GM12878 (cell line): ENCODE measurements around the gene RNF220. TPM values are rescaled to one million over a fixed set of nuclear protein-coding genes. Genes with fewer than 3 reads are reported as not detected.

Experiments
- ATAC-seq: fragments of 200-7000 bp; cut with Tn5 transposase; 3 replicates; pipeline ENCODE4 v1.9.1; 2020; ENCODE audit warnings: mild to moderate bottlenecking, moderate library complexity
- BruUV-seq: library from RNA; stranded (reverse); fragments of 400-500 nt; replicated peaks from 2 replicates; lab custom pipeline; 2021; lab: Mats Ljungman, UMichigan
- CTCF ChIA-PET: fragments of 300-600 bp; sonication (Branson Sonifier 250); formaldehyde crosslinking; extraction: SDS; loops from one replicate; lab custom pipeline; 2021; ENCODE audit warnings: inconsistent platforms; lab: Yijun Ruan, JAX
- POLR2A ChIA-PET: fragments of 350-600 bp; formaldehyde crosslinking; extraction: SDS; loops from one replicate; lab custom pipeline; 2021; ENCODE audit warnings: inconsistent platforms; lab: Charles Lee
- RAD21 ChIA-PET: fragments of 300-600 bp; sonication (Branson Sonifier 250); formaldehyde crosslinking; loops from one replicate; lab custom pipeline; 2023; ENCODE audit warnings: antibody characterized with exemption; ENCODE audit not compliant: unreplicated experiment; lab: Charles Lee
- SMC1A ChIA-PET: fragments of 300-600 bp; sonication (Branson Sonifier 250); formaldehyde crosslinking; loops from one replicate; lab custom pipeline; 2023; ENCODE audit not compliant: unreplicated experiment, uncharacterized antibody; lab: Charles Lee
- DNase-seq: peaks from one replicate; pipeline ENCODE4 v3.0.0-alpha.2; 2011; ENCODE audit warnings: low read depth, low spot score
- FAIRE-seq: peaks from 3 replicates; lab custom pipeline; 2011; peaks lifted over from hg19 to GRCh38; lab: Jason Lieb, UNC
- H2AFZ ChIP-seq: 2 replicates; pipeline ENCODE4 v1.6.0; 2011; ENCODE audit warnings: low read depth, low read length, control low read depth; ENCODE audit not compliant: control insufficient read depth
- H3K27ac ChIP-seq: 2 replicates; pipeline ENCODE4 v1.5.1; 2011; ENCODE audit warnings: control low read depth; ENCODE audit not compliant: control insufficient read depth, insufficient read depth
- H3K27me3 ChIP-seq, 2 experiments: replicated peaks in 1 of 2; 2 replicates each; pipeline versions ENCODE4 v1.6.0 to v1.6.1; 2011; ENCODE audit warnings: low read length in 1 of 2; ENCODE audit not compliant: control insufficient read depth in 2 of 2, insufficient read depth in 2 of 2
- H3K36me3 ChIP-seq, 2 experiments: 2 replicates each; pipeline ENCODE4 v1.5.1; 2011; ENCODE audit warnings: low read length in 1 of 2; ENCODE audit not compliant: control insufficient read depth in 2 of 2, insufficient read depth in 2 of 2
- H3K4me1 ChIP-seq: 2 replicates; pipeline ENCODE4 v1.6.1; 2011; ENCODE audit warnings: mild to moderate bottlenecking, low read length, moderate library complexity, mixed read lengths; ENCODE audit not compliant: control insufficient read depth, insufficient read depth
- H3K4me2 ChIP-seq: 2 replicates; pipeline ENCODE4 v1.6.0; 2011; ENCODE audit warnings: control low read depth; ENCODE audit not compliant: control insufficient read depth, insufficient read depth
- H3K4me3 ChIP-seq: fragments of 200-600 bp; sonication (generic); 2 replicates; pipeline ENCODE4 v1.5.1; 2016
- H3K79me2 ChIP-seq: 2 replicates; pipeline ENCODE4 v1.6.0; 2011; ENCODE audit warnings: low read length; ENCODE audit not compliant: control insufficient read depth, insufficient read depth
- H3K9ac ChIP-seq: 2 replicates; pipeline ENCODE4 v1.8.0; 2011; ENCODE audit warnings: low read length, control low read depth, mixed read lengths; ENCODE audit not compliant: control insufficient read depth, insufficient read depth
- H3K9me3 ChIP-seq: replicated peaks from 3 replicates; pipeline ENCODE4 v1.5.1; 2011; ENCODE audit warnings: mild to moderate bottlenecking, low read length; ENCODE audit not compliant: control insufficient read depth, insufficient read depth
- H4K20me1 ChIP-seq: 2 replicates; pipeline ENCODE4 v1.6.0; 2011; ENCODE audit not compliant: control insufficient read depth, insufficient read depth
- CHD1 ChIP-seq: IDR thresholded peaks from 2 replicates; pipeline ENCODE4 v1.6.1; 2012; ENCODE audit warnings: low read depth, low read length, improper control_type of control experiment
- CHD2 ChIP-seq: IDR thresholded peaks from 2 replicates; pipeline ENCODE4 v1.6.1; 2011; ENCODE audit warnings: low read depth, low read length, improper control_type of control experiment, borderline replicate concordance
- CREM ChIP-seq: IDR thresholded peaks from 2 replicates; pipeline ENCODE4 v1.6.1; 2014; ENCODE audit warnings: antibody characterized with exemption, low read depth
- HCFC1 ChIP-seq: fragments of 150-350 bp; IDR thresholded peaks from 2 replicates; pipeline ENCODE4 v1.6.1; 2014; ENCODE audit warnings: low read length
- IKZF1 ChIP-seq: fragments of 450-650 bp; conservative IDR thresholded peaks from 2 replicates; pipeline ENCODE4 v1.6.1; 2017; ENCODE audit warnings: antibody characterized with exemption, mild to moderate bottlenecking
- JUND ChIP-seq: IDR thresholded peaks from 2 replicates; pipeline ENCODE4 v1.6.1; 2012; ENCODE audit warnings: low read depth, mild to moderate bottlenecking, low read length, improper control_type of control experiment, moderate library complexity
- KAT2A ChIP-seq: conservative IDR thresholded peaks from 2 replicates; pipeline ENCODE4 v1.6.1; 2011; ENCODE audit warnings: low read depth, low read length; ENCODE audit not compliant: control insufficient read depth
- LARP7 ChIP-seq: fragments of 450-650 bp; IDR thresholded peaks from 2 replicates; pipeline ENCODE4 v1.6.1; 2017; ENCODE audit warnings: mild to moderate bottlenecking
- MEF2A ChIP-seq: IDR thresholded peaks from 2 replicates; pipeline ENCODE4 v1.6.1; 2011; ENCODE audit warnings: low read depth, mild to moderate bottlenecking, low read length, moderate library complexity; ENCODE audit not compliant: insufficient read depth
- MEF2B ChIP-seq: fragments of 450-650 bp; IDR thresholded peaks from 2 replicates; pipeline ENCODE4 v1.6.1; 2018; ENCODE audit warnings: mild to moderate bottlenecking, moderate library complexity; ENCODE audit not compliant: partially characterized antibody, poor library complexity, severe bottlenecking
- NBN ChIP-seq: fragments of 450-650 bp; IDR thresholded peaks from 2 replicates; pipeline ENCODE4 v1.6.1; 2016
- NFIC ChIP-seq: IDR thresholded peaks from 2 replicates; pipeline ENCODE4 v1.6.1; 2012; ENCODE audit warnings: low read depth, mild to moderate bottlenecking, inconsistent platforms, low read length, moderate library complexity
- NR2C2 ChIP-seq: IDR thresholded peaks from 2 replicates; pipeline ENCODE4 v1.6.1; 2011; ENCODE audit warnings: borderline replicate concordance, low read depth; ENCODE audit not compliant: control insufficient read depth, insufficient read length
- PAX8 ChIP-seq: fragments of 450-650 bp; IDR thresholded peaks from 2 replicates; pipeline ENCODE4 v1.6.1; 2017; ENCODE audit warnings: mild to moderate bottlenecking, moderate library complexity
- POLR2AphosphoS2 ChIP-seq: IDR thresholded peaks from 2 replicates; pipeline ENCODE4 v1.6.1; 2011; ENCODE audit warnings: low read depth, mild to moderate bottlenecking, low read length, improper control_type of control experiment, moderate library complexity
- RBBP5 ChIP-seq: fragments of 200-600 bp; sonication (generic); conservative IDR thresholded peaks from 2 replicates; pipeline ENCODE4 v1.6.1; 2016
- RFX5 ChIP-seq: IDR thresholded peaks from 2 replicates; pipeline ENCODE4 v1.6.1; 2011; ENCODE audit warnings: low read depth, low read length, improper control_type of control experiment
- SMAD5 ChIP-seq: IDR thresholded peaks from 2 replicates; pipeline ENCODE4 v1.6.1; 2016; ENCODE audit warnings: antibody characterized with exemption, low read depth
- SMARCA5 ChIP-seq: fragments of 450-650 bp; IDR thresholded peaks from 2 replicates; pipeline ENCODE4 v1.6.1; 2017; ENCODE audit warnings: mild to moderate bottlenecking
- SMC3 ChIP-seq: IDR thresholded peaks from 2 replicates; pipeline ENCODE4 v1.6.1; 2011; ENCODE audit warnings: low read length, improper control_type of control experiment, borderline replicate concordance
- SREBF1 ChIP-seq: IDR thresholded peaks from 2 replicates; pipeline ENCODE4 v1.6.1; 2012; ENCODE audit warnings: mild to moderate bottlenecking, low read length
- SUZ12 ChIP-seq: fragments of 200-600 bp; sonication (generic); IDR thresholded peaks from one replicate; pipeline ENCODE4 v1.6.1; 2018; ENCODE audit warnings: antibody characterized with exemption, mild to moderate bottlenecking; ENCODE audit not compliant: unreplicated experiment
- TBL1XR1 ChIP-seq: IDR thresholded peaks from 2 replicates; pipeline ENCODE4 v1.6.1; 2012; ENCODE audit warnings: low read depth, low read length, improper control_type of control experiment
- WRNIP1 ChIP-seq: IDR thresholded peaks from 2 replicates; pipeline ENCODE4 v1.6.1; 2011; ENCODE audit warnings: low read depth, low read length, improper control_type of control experiment, borderline replicate concordance
- WGBS: methylation state at CpG from one replicate; pipeline ENCODE4 v1.1.6; 2016; ENCODE audit warnings: low lambda C conversion rate; ENCODE audit not compliant: insufficient replicate concordance, insufficient coverage; ENCODE audit errors: missing lambda C conversion rate; 5-methylcytosine and 5-hydroxymethylcytosine counted together
- in situ Hi-C: fragments of 300-500 bp; cut with MboI; formaldehyde crosslinking; loops from 9 replicates; pipeline ENCODE4 v1.14.3; 2018; ENCODE audit warnings: mixed read lengths
- intact Hi-C: fragments of 100-400 bp; cut with micrococcal nuclease; formaldehyde crosslinking; loops from one replicate; pipeline ENCODE4 v1.14.2; 2022; ENCODE audit not compliant: unreplicated experiment
- polyA plus RNA-seq, 11 experiments: library from polyadenylated mRNA; depleted of rRNA in 4 of 11; unstranded in 6 of 11; stranded (reverse) in 5 of 11; fragments of >200 nt; fragmentation: Nextera tagmentation in 4 of 11; fragmentation: Illumina TruSeq in 1 of 11; extraction: Ambion mirVana in 4 of 11; extraction: Trizol in 1 of 11; gene quantifications; 1 replicate in 1 of 11; 2 replicates in 10 of 11; pipeline versions ENCODE4 v1.2.1 to v1.2.3, GENCODE V29; 2011 to 2016; ENCODE audit warnings: inconsistent platforms in 2 of 11, missing spikeins in 2 of 11, low read depth in 1 of 11
- total RNA-seq, 4 experiments: library from RNA; depleted of rRNA in 3 of 4; stranded (reverse); fragments of >200 nt in 3 of 4; fragmentation: Illumina TruSeq in 1 of 4; extraction: Trizol in 1 of 4; gene quantifications; 2 replicates each; pipeline versions ENCODE4 v1.2.1 to v1.2.3, GENCODE V29; 2013 to 2021
- TF ChIP-seq, protein P1 (sequence below): fragments of 450-650 bp; IDR thresholded peaks from 2 replicates; pipeline ENCODE4 v1.6.1; 2016; ENCODE audit warnings: mild to moderate bottlenecking
- TF ChIP-seq, protein P2 (sequence below): IDR thresholded peaks from 2 replicates; pipeline ENCODE4 v1.6.1; 2012; ENCODE audit warnings: low read depth, low read length, improper control_type of control experiment

RNF220 gene
- total and polyA plus RNA-seq, 10 of the 15 experiments (the other 5 are each of a cell fraction or from before 2014, with no cell fraction given): 4.6 to 84.1 (median 53.7) TPM

DNA sequence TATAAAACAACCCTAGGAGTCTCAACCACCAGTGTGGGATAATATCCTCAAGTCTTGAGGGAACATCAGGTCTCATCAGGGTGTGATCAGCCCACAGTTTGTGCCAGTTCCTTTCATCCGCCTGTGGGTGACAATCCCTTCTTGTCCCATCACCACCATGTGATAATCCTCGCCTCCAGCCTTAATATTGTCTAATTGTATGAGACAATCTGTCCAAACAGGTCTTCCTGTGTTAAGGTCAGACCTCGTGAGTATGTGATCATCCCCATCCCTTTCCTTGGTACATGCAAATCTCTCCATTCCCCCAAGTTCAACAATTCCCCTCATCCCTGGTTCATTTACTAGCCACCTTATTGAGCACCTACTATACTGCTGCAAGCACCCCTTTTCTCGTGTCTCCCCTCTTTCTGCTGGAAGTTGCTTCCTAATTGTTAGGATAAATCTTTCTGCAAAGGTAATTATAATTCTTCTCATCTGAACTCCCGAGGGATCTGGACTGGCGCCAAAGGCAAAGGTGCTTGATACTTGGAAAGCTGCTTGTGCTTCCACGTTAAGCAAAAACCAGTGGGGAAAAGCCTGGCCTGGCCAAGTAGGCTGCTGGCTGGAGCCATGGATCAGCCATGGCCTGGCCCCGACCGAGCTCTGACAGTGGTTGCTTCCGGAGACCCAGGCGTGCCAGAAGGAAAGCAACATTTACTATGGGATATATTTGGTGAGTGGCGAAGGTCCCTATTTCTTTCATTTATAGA is 92.5 kb downstream of the RNF220 start (continued):
- TF ChIP-seq SUZ12 (no peak), SMAD5 (no peak), CHD1 (no peak), SMARCA5 (no peak), RFX5 (no peak), PAX8 (no peak), MEF2B (no peak)

DNA sequence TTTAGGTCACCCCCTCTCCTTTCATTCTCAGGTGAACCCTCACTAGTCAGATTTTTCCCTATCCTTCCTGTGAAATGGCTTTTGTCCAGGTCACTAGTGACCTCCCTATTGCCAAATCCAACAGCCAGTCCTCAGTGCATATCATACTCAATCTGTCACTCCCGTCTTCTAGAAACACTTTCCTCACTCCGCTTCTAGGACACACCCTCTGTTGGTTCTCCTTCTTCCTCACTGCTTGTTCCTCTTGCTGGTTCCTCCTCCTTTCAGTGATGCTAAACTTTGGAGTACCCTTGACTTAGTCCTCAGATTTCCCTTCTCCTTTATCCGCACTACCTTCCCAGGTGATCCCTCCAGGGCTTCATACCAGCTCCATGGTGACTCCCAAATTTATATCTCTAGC is 94.3 kb downstream of the RNF220 start:
- no TSS peak for BruUV-seq
- H3K4me1 ChIP-seq: no peaks in the 10 kb centered on the region
- RAD21 ChIA-PET: no interaction called here
- FAIRE-seq (no peak), ATAC-seq (no peak), DNase-seq (no peak)
- no peak overlapping the region for H3K27ac ChIP-seq
- no peak overlapping the region for H2AFZ ChIP-seq
- H3K79me2 ChIP-seq: no peaks in the 10 kb centered on the region
- H3K27me3 ChIP-seq: peaks cover 0 to 7% of the 10 kb centered on the region in 2 experiments
- H3K4me2 ChIP-seq: no peak overlapping the region
- H3K9ac ChIP-seq: no peak overlapping the region
- no peaks in the 10 kb centered on the region for H4K20me1 ChIP-seq
- intact Hi-C loops (no loop called here), in situ Hi-C loops (no loop called here)
- H3K4me3 ChIP-seq: no peak overlapping the region
- CTCF ChIA-PET: interaction anchor here (0.7 kb wide), 1 partner anchor 139 kb away, joined by 3 read pairs; no protein-coding TSS in a partner anchor
- WGBS: 15% methylated on average over 3 of the region's 3 CpGs
- SMC1A ChIA-PET: no interaction called here
- TF ChIP-seq CREM (no peak), LARP7 (no peak), SREBF1 (no peak), POLR2AphosphoS2 (no peak), IKZF1 (no peak), MEF2A (no peak), KAT2A (no peak), NFIC (no peak), SMC3 (no peak), CHD2 (no peak), WRNIP1 (no peak), NR2C2 (no peak), NBN (no peak), HCFC1 (no peak), RFX5 (no peak), RBBP5 (no peak), JUND (no peak), TBL1XR1 (no peak)
- TF ChIP-seq, protein P1, sequence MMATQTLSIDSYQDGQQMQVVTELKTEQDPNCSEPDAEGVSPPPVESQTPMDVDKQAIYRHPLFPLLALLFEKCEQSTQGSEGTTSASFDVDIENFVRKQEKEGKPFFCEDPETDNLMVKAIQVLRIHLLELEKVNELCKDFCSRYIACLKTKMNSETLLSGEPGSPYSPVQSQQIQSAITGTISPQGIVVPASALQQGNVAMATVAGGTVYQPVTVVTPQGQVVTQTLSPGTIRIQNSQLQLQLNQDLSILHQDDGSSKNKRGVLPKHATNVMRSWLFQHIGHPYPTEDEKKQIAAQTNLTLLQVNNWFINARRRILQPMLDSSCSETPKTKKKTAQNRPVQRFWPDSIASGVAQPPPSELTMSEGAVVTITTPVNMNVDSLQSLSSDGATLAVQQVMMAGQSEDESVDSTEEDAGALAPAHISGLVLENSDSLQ: no peak
- TF ChIP-seq, protein P2, sequence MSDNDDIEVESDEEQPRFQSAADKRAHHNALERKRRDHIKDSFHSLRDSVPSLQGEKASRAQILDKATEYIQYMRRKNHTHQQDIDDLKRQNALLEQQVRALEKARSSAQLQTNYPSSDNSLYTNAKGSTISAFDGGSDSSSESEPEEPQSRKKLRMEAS: no peak
- no peaks in the 10 kb centered on the region for H3K36me3 ChIP-seq
- no peaks in the 10 kb centered on the region for H3K9me3 ChIP-seq
- POLR2A ChIA-PET: no interaction called here
